Spinal cord (tissue), 10 donors: ENCODE results near the gene TGM3. TPM values are rescaled to one million over a fixed set of nuclear protein-coding genes. Genes with fewer than 3 reads are reported as not detected.

Source experiments
- DNase-seq, 6 donors: peaks; one replicate each; pipeline versions ENCODE4 v3.0.0 to v3.0.0-alpha.2; 2013 to 2015; ENCODE audit warnings: low spot score in 6 of 6, low read depth in 4 of 6
- H3K27ac ChIP-seq: one replicate; pipeline ENCODE4 v1.5.1; 2013; ENCODE audit warnings: low read depth, low read length, control low read depth
- H3K27me3 ChIP-seq: one replicate; pipeline ENCODE4 v1.6.1; 2013; ENCODE audit warnings: low read length; ENCODE audit not compliant: control insufficient read depth, insufficient read depth
- H3K36me3 ChIP-seq: one replicate; pipeline ENCODE4 v1.6.1; 2013; ENCODE audit warnings: low read length; ENCODE audit not compliant: control insufficient read depth, insufficient read depth
- H3K4me1 ChIP-seq: one replicate; pipeline ENCODE4 v1.6.1; 2013; ENCODE audit warnings: low read length; ENCODE audit not compliant: control insufficient read depth, insufficient read depth
- H3K4me3 ChIP-seq: one replicate; pipeline ENCODE4 v1.5.1; 2013; ENCODE audit warnings: low read depth, low read length, control low read depth
- H3K9me3 ChIP-seq: one replicate; pipeline ENCODE4 v1.6.1; 2013; ENCODE audit warnings: low read length; ENCODE audit not compliant: control insufficient read depth, insufficient read depth
- WGBS: methylation state at CpG from one replicate; pipeline ENCODE4 v1.1.5; 2013; ENCODE audit warnings: missing lambda C conversion rate; ENCODE audit not compliant: insufficient coverage; 5-methylcytosine and 5-hydroxymethylcytosine counted together
- polyA plus RNA-seq, 2 donors: library from polyadenylated mRNA; unstranded; fragments of 120-200 nt; gene quantifications; one replicate each; pipeline ENCODE4 v1.2.1, GENCODE V29; 2013; ENCODE audit not compliant: insufficient read length in 2 of 2
- total RNA-seq, 2 donors: library from RNA; depleted of rRNA in 1 of 2; stranded (reverse); fragments of 120-200 nt in 1 of 2; fragments of >200 nt in 1 of 2; gene quantifications; one replicate each; pipeline versions ENCODE4 v1.2.3 to v1.2.4, GENCODE V29; 2013 to 2014
- donor health status: healthy.

TGM3 gene
- total and polyA plus RNA-seq, 4 donors: 0.39 to 1.3 (median 0.39) TPM

DNA sequence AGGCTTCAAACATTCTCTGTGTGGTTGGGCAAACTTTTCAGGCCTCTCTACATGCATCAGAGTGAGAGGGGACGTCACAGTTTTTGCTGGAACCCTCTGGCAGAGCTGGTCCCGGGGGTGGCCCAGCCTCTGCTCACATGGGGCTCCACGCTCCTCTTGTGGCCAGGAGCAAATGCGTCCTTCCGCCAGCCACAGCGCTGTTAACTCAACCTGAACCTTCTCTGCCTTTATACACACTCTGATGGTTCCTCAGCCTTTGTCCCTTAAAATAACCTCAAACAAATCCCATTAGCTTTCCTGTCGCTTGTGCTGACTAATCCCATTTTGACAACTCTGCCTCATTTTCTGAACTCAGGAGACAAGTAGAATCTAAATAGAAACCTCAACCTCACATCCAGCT is 45.5 kb downstream of the TGM3 start:
- 86% methylated on average over 7 of the region's 7 CpGs for WGBS
- no peaks in the 10 kb centered on the region for H3K27me3 ChIP-seq
- H3K4me3 ChIP-seq: no peak overlapping the region
- H3K27ac ChIP-seq: no peak overlapping the region
- no peaks in the 10 kb centered on the region for H3K36me3 ChIP-seq
- no peaks in the 10 kb centered on the region for H3K4me1 ChIP-seq
- DNase-seq: no peak
- H3K9me3 ChIP-seq: peaks cover 1% of the 10 kb centered on the region

DNA sequence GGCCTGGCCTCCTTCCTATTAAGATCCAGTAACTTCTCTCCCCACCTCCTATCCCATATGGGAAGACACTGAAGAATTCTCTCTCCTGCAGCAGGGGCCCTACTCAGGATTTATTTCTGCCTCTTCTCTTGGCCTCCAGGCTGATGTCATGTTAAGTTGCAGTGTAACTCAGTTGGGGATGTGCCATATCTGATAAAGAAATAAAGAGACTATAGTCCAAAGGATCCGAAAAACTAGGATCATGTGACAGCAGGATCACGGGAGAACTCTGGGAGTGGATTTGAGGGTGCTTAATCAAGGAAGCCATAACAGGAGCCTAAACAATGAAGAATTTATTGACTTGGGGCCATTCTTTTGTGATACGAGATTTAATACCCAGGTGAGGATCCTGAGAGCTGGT is 46.4 kb downstream of the TGM3 start:
- Histone ChIP-seq H3K27me3 (no peaks in the 10 kb centered on the region), H3K4me3 (no peak overlapping the region), H3K9me3 (peaks cover 1% of the 10 kb centered on the region), H3K27ac (no peak overlapping the region), H3K4me1 (no peaks in the 10 kb centered on the region), H3K36me3 (no peaks in the 10 kb centered on the region)
- no peak for DNase-seq
- WGBS: 72% methylated on average over 3 of the region's 3 CpGs

DNA sequence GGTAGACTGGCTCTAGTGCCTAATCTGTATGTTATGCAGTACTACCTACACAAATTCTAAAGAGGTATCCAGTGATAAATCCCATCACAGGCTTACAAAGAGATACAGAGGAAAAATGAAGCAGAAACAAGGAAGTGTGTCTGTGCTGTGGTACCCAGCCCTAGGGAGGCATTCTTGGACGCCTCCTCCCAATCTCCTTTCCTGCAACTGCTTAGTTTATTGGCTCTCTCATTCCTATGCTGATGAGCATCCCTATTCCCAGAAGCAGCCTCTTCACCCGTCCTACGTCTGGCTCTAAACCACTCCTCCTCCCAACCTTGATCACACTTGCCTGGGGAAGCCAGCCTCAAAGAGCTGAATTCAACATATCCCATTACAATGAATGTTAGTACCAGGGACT is 50.4 kb downstream of the TGM3 start:
- Histone ChIP-seq H3K27me3 (no peaks in the 10 kb centered on the region), H3K4me3 (no peak overlapping the region), H3K9me3 (peaks cover 1% of the 10 kb centered on the region), H3K4me1 (no peaks in the 10 kb centered on the region), H3K27ac (no peak overlapping the region), H3K36me3 (no peaks in the 10 kb centered on the region)
- 46% methylated on average over 3 of the region's 3 CpGs for WGBS
- DNase-seq: no peak

DNA sequence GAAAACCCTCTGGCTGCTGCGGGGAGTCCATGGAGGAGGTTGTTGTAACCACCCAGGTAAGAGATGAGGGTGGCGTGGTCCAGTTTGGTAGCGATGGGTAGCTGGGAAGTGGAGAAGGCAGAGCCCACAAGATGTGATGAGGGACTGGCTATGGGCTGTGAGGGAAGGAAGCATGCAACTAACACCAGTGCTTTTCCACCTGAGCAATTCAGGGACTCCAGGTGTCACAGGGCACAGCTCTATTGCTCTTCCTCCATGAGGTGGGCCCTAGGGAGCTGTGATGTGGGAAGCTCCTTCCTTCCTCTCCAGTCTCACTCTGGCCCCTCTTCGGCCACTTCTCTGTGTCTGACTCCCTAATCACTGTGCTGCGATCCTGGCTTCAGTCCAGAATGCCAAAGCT is 52.5 kb downstream of the TGM3 start:
- Histone ChIP-seq H3K4me3 (no peak overlapping the region), H3K4me1 (no peaks in the 10 kb centered on the region), H3K27ac (no peak overlapping the region), H3K9me3 (peaks cover 1% of the 10 kb centered on the region), H3K27me3 (no peaks in the 10 kb centered on the region), H3K36me3 (no peaks in the 10 kb centered on the region)
- no peak for DNase-seq
- 100% methylated on average over 5 of the region's 5 CpGs for WGBS

DNA sequence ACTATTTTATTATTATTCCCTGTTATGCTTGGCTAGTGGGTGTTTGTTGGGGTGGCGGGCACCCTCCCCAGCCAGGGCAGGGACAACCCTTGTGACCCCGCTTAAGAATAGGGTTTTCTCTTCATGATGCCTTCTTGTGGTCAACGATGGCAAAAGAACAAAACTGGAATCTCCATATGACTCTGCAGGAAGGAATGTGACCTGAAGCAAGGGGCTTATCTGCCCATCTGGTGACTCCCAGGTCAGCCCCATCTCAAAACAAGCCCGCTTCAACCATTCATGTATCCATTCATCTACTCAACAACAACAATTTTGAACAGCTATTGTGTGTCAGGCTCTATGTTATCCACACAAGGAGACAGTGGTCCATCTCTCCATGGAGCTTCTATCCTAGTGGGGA is 54.0 kb downstream of the TGM3 start:
- 57% methylated on average over 4 of the region's 4 CpGs for WGBS
- H3K27ac ChIP-seq: no peak overlapping the region

DNA sequence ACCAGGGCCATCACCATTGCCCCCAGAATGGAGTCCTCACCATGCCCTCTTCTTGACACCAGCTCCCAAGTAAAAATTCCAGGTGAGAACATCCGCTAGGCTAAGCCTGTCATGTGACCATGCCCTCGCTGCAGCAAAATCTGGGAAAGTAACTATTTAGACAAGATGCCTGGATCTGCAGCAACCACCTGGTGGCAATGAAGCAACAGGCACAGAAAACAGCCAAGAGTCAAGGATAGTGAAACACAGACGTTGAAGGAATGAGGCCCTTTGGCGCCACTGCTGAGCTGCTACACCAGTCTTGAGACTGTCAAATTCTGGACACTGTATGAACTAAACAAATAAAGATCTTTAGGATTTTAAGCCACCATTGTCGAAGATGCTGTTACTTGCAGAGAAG is 54.8 kb downstream of the TGM3 start:
- Histone ChIP-seq H3K27me3 (no peaks in the 10 kb centered on the region), H3K9me3 (no peaks in the 10 kb centered on the region), H3K4me1 (no peaks in the 10 kb centered on the region), H3K27ac (no peak overlapping the region), H3K36me3 (no peaks in the 10 kb centered on the region), H3K4me3 (no peak overlapping the region)
- WGBS: 94% methylated on average over 2 of the region's 5 CpGs
- DNase-seq: no peak

More for the DNA sequence above, 54.0 kb downstream of the TGM3 start:
- no peaks in the 10 kb centered on the region for H3K27me3 ChIP-seq
- no peaks in the 10 kb centered on the region for H3K4me1 ChIP-seq
- H3K4me3 ChIP-seq: no peak overlapping the region
- H3K36me3 ChIP-seq: no peaks in the 10 kb centered on the region
- H3K9me3 ChIP-seq: no peaks in the 10 kb centered on the region
- DNase-seq: no peak

DNA sequence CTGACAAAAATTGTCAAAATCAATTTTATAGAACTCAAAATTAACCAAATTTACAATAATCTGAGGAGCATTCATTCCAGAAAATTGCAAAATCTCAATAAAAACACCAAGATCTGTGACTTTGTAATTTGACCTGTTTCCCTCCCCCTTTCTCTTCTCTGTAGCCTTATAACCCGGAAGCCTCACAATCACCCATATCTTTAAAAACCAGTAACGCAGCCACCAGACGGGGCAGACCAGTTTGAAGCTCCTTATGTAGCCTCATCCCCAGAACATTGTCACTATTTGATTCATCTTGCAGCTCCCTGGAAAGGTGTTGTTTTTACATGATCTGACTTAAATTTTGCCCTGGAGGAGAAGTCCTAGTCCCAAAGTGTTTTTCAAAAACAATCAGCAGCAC is 57.4 kb downstream of the TGM3 start:
- 60% methylated on average over 1 of the region's 3 CpGs for WGBS

DNA sequence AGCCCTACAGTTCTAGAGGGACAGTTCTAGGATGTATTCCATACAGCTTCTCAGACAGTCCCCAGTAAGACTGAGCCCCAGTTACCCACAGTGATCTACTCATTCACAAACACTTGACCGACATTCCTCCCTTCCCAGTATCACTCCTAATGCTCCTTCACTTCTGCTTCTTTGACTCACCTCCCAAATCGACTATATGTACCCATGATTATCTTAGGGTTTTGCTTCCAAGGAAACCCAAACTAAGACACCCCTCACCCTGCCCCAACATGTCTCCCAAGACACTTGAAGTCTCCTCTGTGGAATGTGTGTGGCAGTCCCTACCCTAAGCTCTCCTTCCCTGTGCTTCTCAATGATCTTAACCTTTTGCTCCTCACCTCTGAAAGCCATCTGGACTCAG is 61.3 kb downstream of the TGM3 start:
- H3K27me3 ChIP-seq: no peaks in the 10 kb centered on the region
- no peaks in the 10 kb centered on the region for H3K9me3 ChIP-seq
- no peak overlapping the region for H3K27ac ChIP-seq
- no peak overlapping the region for H3K4me3 ChIP-seq
- H3K4me1 ChIP-seq: no peaks in the 10 kb centered on the region
- DNase-seq: no peak
- H3K36me3 ChIP-seq: no peaks in the 10 kb centered on the region
- 29% methylated on average over 2 of the region's 2 CpGs for WGBS

More for the DNA sequence above, 57.4 kb downstream of the TGM3 start:
- no peak overlapping the region for H3K4me3 ChIP-seq
- no peak overlapping the region for H3K27ac ChIP-seq
- H3K36me3 ChIP-seq: no peaks in the 10 kb centered on the region
- DNase-seq: no peak
- no peaks in the 10 kb centered on the region for H3K4me1 ChIP-seq
- no peaks in the 10 kb centered on the region for H3K27me3 ChIP-seq
- H3K9me3 ChIP-seq: no peaks in the 10 kb centered on the region

DNA sequence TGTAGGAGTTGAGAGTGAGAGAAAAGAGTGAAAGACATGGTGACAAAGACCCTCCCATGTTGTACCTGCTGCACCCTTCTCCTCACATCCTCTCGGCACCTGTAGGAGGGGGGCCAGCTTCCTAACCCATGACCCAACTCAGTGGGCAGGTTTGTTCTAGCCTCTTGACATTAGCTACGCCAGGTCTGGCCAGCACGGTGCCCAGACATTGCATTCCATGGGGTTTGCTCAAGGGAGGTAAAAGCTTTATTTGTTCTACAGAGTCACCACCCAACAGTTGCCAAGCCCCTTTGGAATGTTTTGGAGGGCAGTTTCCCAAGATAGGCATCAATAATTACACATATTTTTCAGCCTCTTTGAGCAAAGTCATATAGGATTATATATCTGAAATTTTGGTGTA is 62.2 kb downstream of the TGM3 start:
- no CpG with 5 or more reads among the region's 3 CpGs for WGBS
- Histone ChIP-seq H3K4me1 (no peaks in the 10 kb centered on the region), H3K27ac (no peak overlapping the region), H3K36me3 (no peaks in the 10 kb centered on the region), H3K9me3 (no peaks in the 10 kb centered on the region), H3K27me3 (no peaks in the 10 kb centered on the region), H3K4me3 (no peak overlapping the region)
- no peak for DNase-seq

DNA sequence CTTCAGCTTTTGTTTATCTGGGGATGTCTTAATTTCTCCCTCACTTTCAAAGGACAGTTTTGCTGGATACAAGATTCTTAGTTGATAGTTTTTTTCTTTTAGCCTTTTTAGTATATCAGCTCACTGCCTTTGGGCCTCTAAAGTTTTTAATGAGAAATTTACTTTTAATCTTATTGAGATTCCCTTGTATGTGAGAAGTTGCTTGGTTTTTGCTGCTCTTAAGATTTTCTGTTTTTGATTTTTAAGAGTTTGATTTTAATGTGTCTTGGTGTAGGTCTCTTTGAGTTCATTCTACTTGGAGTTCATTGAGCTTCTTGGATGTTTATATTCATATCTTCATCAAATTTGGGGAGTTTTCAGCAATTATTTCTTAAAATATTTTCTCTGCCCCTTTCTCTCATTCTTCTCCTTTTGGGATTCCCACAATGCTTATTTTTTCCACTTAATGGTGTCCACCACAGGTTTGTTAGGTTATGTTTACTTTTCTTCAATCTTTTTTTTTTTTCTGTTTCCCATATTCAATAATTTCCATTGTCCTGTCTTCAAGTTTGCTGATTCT is 65.3 kb downstream of the TGM3 start:
- Histone ChIP-seq H3K27ac (no peak overlapping the region), H3K9me3 (no peaks in the 10 kb centered on the region), H3K4me1 (no peaks in the 10 kb centered on the region), H3K36me3 (no peaks in the 10 kb centered on the region), H3K4me3 (no peak overlapping the region), H3K27me3 (no peaks in the 10 kb centered on the region)
- no peak for DNase-seq
